ENCODE measurements around the gene ZBTB1. TPM values are rescaled to one million over a fixed set of nuclear protein-coding genes. Genes with fewer than 3 reads are reported as not detected.
A peak's percentile ranks its signal among the peaks of the same experiment; 100 is the strongest.

The ZBTB1 gene
- total and polyA plus RNA-seq, 2 donors (not counting 1 experiment from before 2014, with no cell fraction given): 52.8 to 108 TPM

- peaks cover 41% of the 10 kb centered on the region for H3K4me1 Mint-ChIP-seq
- DNase-seq: no peak
Measured at GRCh38 chr14:64500088-64500487, 4.5 kb upstream of the ZBTB1 start.

More at GRCh38 chr14:64500088-64500487, 4.5 kb upstream of the ZBTB1 start:
- TF ChIP-seq CTCF (IDR thresholded peaks at IDR 0.05) (no peak), EZH2 (IDR thresholded peaks at IDR 0.05; ENCODE audit: borderline replicate concordance, insufficient read depth, low read depth, low read length, poor library complexity, severe bottlenecking) (no peak)
- no CpG with 5 or more reads among the region's 1 CpG for WGBS (ENCODE audit: insufficient coverage)
- Histone ChIP-seq H2AFZ (ENCODE audit: insufficient read depth, low read depth, low read length, poor library complexity, severe bottlenecking) (no peak overlapping the region), H4K20me1 (ENCODE audit: control insufficient read depth, insufficient read depth, low read length, poor library complexity, severe bottlenecking) (peaks cover 6% of the 10 kb centered on the region), H3K79me2 (ENCODE audit: control insufficient read depth, insufficient read depth, low read length) (peaks cover 79% of the 10 kb centered on the region), H3K4me1 (ENCODE audit: control insufficient read depth in 2 of 2, insufficient read depth in 2 of 2, low read length in 2 of 2) (peaks cover 33 to 34% of the 10 kb centered on the region in 2 donors), H3K4me3 (ENCODE audit: control extremely low read depth in 1 of 5, extremely low read depth in 1 of 5, insufficient read depth in 1 of 5, low read depth in 2 of 5, low read length in 4 of 5) (no peak overlapping the region), H3K9ac (ENCODE audit: low read length) (no peak overlapping the region), H3K9me3 (ENCODE audit: control extremely low read depth in 1 of 3, control insufficient read depth in 2 of 3, insufficient read depth in 1 of 3, low read length in 2 of 3) (no peaks in the 10 kb centered on the region), H3K4me2 (replicated peaks; ENCODE audit: low read depth, low read length, poor library complexity, severe bottlenecking) (no peak overlapping the region), H3K36me3 (replicated peaks in 1 of 2; ENCODE audit: control extremely low read depth in 1 of 2, control insufficient read depth in 1 of 2, extremely low read depth in 1 of 2, insufficient read depth in 2 of 2, low read length in 1 of 2) (peaks cover 0 to 13% of the 10 kb centered on the region in 2 experiments), H3K27ac (ENCODE audit: low read length in 2 of 2) (peak overlapping the region; percentile 5 to 99), H3K27me3 (replicated peaks in 1 of 4; ENCODE audit: control extremely low read depth in 1 of 4, control insufficient read depth in 3 of 4, insufficient read depth in 4 of 4, low read length in 3 of 4) (no peaks in the 10 kb centered on the region)
- no peaks in the 10 kb centered on the region for H3K9me3 Mint-ChIP-seq (ENCODE audit: insufficient read depth)
- peak overlapping the region; percentile 75 for H3K27ac Mint-ChIP-seq
- no peaks in the 10 kb centered on the region for H3K27me3 Mint-ChIP-seq
- ChIA-PET POLR2A (interaction anchor here (0.5 kb wide), 1 partner anchor 112 kb away, joined by 3 read pairs; the partner anchor contains the start of gene MTHFD1), CTCF (no interaction called here)
- ATAC-seq (ENCODE audit: low read depth): no peak
- intact Hi-C loops (cut with micrococcal nuclease): loop anchor here (5.0 kb wide), 5 partner anchors 53 to 912 kb away; partner anchors contain the start of genes FUT8 and SYNE2
- peak overlapping the region; percentile 49 for H3K4me3 Mint-ChIP-seq

All from B cell (primary cell).